Urinary bladder (tissue), 4 donors: Measurements from ENCODE around the gene CHN2. TPM values are rescaled to one million over a fixed set of nuclear protein-coding genes. Genes with fewer than 3 reads are reported as not detected.
"Not testable (repeated sequence)": the region's sequence is repeated elsewhere in the genome, so short reads cannot be mapped to it uniquely, and the experiment has no call there.

ENCODE experiments used
- DNase-seq: peaks from one replicate; pipeline ENCODE4 v3.0.0-alpha.2; 2015; ENCODE audit errors: extremely low spot score
- H3K27ac ChIP-seq: one replicate; pipeline ENCODE4 v1.5.1; 2013; ENCODE audit warnings: low read depth, mild to moderate bottlenecking, moderate library complexity
- H3K36me3 ChIP-seq: one replicate; pipeline ENCODE4 v1.6.1; 2013; ENCODE audit warnings: mild to moderate bottlenecking, moderate library complexity; ENCODE audit not compliant: insufficient read depth
- H3K4me1 ChIP-seq: one replicate; pipeline ENCODE4 v1.6.1; 2013; ENCODE audit warnings: mild to moderate bottlenecking, moderate library complexity; ENCODE audit not compliant: insufficient read depth
- H3K4me3 ChIP-seq: one replicate; pipeline ENCODE4 v1.5.1; 2013; ENCODE audit warnings: low read depth, low read length
- WGBS: extraction: QIAGEN DNeasy Blood & Tissue Kit; methylation state at CpG from one replicate; pipeline ENCODE4 v1.1.7; 2013; 5-methylcytosine and 5-hydroxymethylcytosine counted together
- polyA plus RNA-seq: library from polyadenylated mRNA; stranded (reverse); fragments of 200-250 nt; gene quantifications from one replicate; pipeline ENCODE4 v1.2.3, GENCODE V29; 2013
- total RNA-seq: library from RNA; depleted of rRNA; stranded (reverse); fragments of >200 nt; gene quantifications from one replicate; pipeline ENCODE4 v1.2.3, GENCODE V29; 2014
- donor health status: healthy with polysubstance abuse.
- donor health status: healthy.

The CHN2 gene
- total and polyA plus RNA-seq, 2 donors, result 6.8 to 14.5 TPM

GRCh38 chr7:29511851-29512250, 317.3 kb downstream of the CHN2 start:
- no peak for DNase-seq
- Histone ChIP-seq H3K27ac (no peak overlapping the region), H3K4me1 (no peaks in the 10 kb centered on the region), H3K36me3 (no peaks in the 10 kb centered on the region), H3K4me3 (no peak overlapping the region)
- WGBS, result 59% methylated on average over 8 of the region's 8 CpGs

- Histone ChIP-seq H3K4me1 (no peaks in the 10 kb centered on the region), H3K36me3 (no peaks in the 10 kb centered on the region), H3K4me3 (no peak overlapping the region), H3K27ac (no peak overlapping the region)
- DNase-seq, result no peak
- WGBS, result 90% methylated on average over 2 of the region's 2 CpGs
Observed at GRCh38 chr7:29516491-29516890, 321.9 kb downstream of the CHN2 start.

GRCh38 chr7:29518616-29519015, 324.0 kb downstream of the CHN2 start:
- no peak for DNase-seq
- no peak overlapping the region for H3K4me3 ChIP-seq
- H3K36me3 ChIP-seq, result no peaks in the 10 kb centered on the region
- H3K27ac ChIP-seq, result no peak overlapping the region
- WGBS, result 73% methylated on average over 1 of the region's 1 CpG
- no peaks in the 10 kb centered on the region for H3K4me1 ChIP-seq

- WGBS, result 68% methylated on average over 2 of the region's 2 CpGs
- H3K4me3 ChIP-seq, result no peak overlapping the region
- H3K27ac ChIP-seq, result no peak overlapping the region
- H3K36me3 ChIP-seq, result no peaks in the 10 kb centered on the region
- H3K4me1 ChIP-seq, result no peaks in the 10 kb centered on the region
- DNase-seq, result no peak
Observed at GRCh38 chr7:29523728-29524127, 329.2 kb downstream of the CHN2 start.

- no peak for DNase-seq
- WGBS, result 82% methylated on average over 4 of the region's 4 CpGs
Observed at GRCh38 chr7:29527505-29528108, 333.0 kb downstream of the CHN2 start.

GRCh38 chr7:29528526-29528925, 334.0 kb downstream of the CHN2 start:
- DNase-seq, H3K36me3 ChIP-seq, H3K4me1 ChIP-seq, H3K4me3 ChIP-seq, H3K27ac ChIP-seq: not testable (repeated sequence)
- 73% methylated on average over 7 of the region's 7 CpGs for WGBS

More at GRCh38 chr7:29527505-29528108, 333.0 kb downstream of the CHN2 start:
- Histone ChIP-seq H3K4me1 (no peaks in the 10 kb centered on the region), H3K4me3 (no peak overlapping the region), H3K27ac (no peak overlapping the region), H3K36me3 (no peaks in the 10 kb centered on the region)

Other genes with a start within 250 kb of the CHN2 start
- 20.4 TPM for gene TRIL, start 236.4 kb upstream of the CHN2 start, total RNA-seq
- gene TRIL, start 236.4 kb upstream of the CHN2 start, polyA plus RNA-seq, result 3.3 TPM
- 14.4 TPM for gene CPVL, start 48.2 kb upstream of the CHN2 start, total RNA-seq
- 16.7 TPM for gene CPVL, start 48.2 kb upstream of the CHN2 start, polyA plus RNA-seq